Loucy (cell line): ENCODE measurements around the gene DLX6.
A peak's percentile ranks its signal among the peaks of the same experiment; 100 is the strongest.

Experiments
- H2AFZ ChIP-seq: fragments of 200-600 bp; sonication (generic); 2 replicates; pipeline ENCODE4 v1.6.0; 2016; ENCODE audit warnings: antibody characterized with exemption, mild to moderate bottlenecking, low read length, moderate library complexity
- H3F3A ChIP-seq: fragments of 200-600 bp; 2 replicates; pipeline ENCODE4 v1.6.0; 2016; ENCODE audit warnings: antibody characterized with exemption, low read depth, mild to moderate bottlenecking
- H3K27me3 ChIP-seq: fragments of 200-600 bp; sonication (generic); 2 replicates; pipeline ENCODE4 v1.6.1; 2014; ENCODE audit warnings: low read length, mild to moderate bottlenecking; ENCODE audit not compliant: insufficient read depth, poor library complexity, severe bottlenecking
- H3K36me3 ChIP-seq: fragments of 200-600 bp; sonication (generic); 2 replicates; pipeline ENCODE4 v1.6.1; 2016; ENCODE audit warnings: low read length; ENCODE audit not compliant: insufficient read depth
- H3K4me1 ChIP-seq: fragments of 200-600 bp; sonication (generic); 2 replicates; pipeline ENCODE4 v1.5.1; 2014; ENCODE audit warnings: low read length, mild to moderate bottlenecking; ENCODE audit not compliant: insufficient read depth, poor library complexity, severe bottlenecking
- H3K4me2 ChIP-seq: fragments of 200-600 bp; sonication (generic); 2 replicates; pipeline ENCODE4 v1.6.0; 2014; ENCODE audit warnings: antibody characterized with exemption, low read length, low read depth, mild to moderate bottlenecking; ENCODE audit not compliant: poor library complexity, severe bottlenecking
- H3K4me3 ChIP-seq: fragments of 200-600 bp; sonication (generic); 2 replicates; pipeline ENCODE4 v1.5.1; 2014; ENCODE audit warnings: low read length, mild to moderate bottlenecking, mixed read lengths; ENCODE audit not compliant: poor library complexity, severe bottlenecking
- H3K79me2 ChIP-seq: fragments of 200-600 bp; sonication (generic); 2 replicates; pipeline ENCODE4 v1.6.1; 2014; ENCODE audit warnings: low read length; ENCODE audit not compliant: insufficient read depth
- H3K9ac ChIP-seq: fragments of 200-600 bp; sonication (generic); 2 replicates; pipeline ENCODE4 v1.6.0; 2014; ENCODE audit warnings: mild to moderate bottlenecking, low read depth, low read length, moderate library complexity; ENCODE audit not compliant: poor library complexity, severe bottlenecking
- H3K9me2 ChIP-seq: fragments of 200-600 bp; sonication (generic); replicated peaks from 2 replicates; pipeline ENCODE4 v1.6.1; 2016; ENCODE audit warnings: low read depth, low read length, mixed read lengths
- H3K9me3 ChIP-seq: fragments of 200-600 bp; sonication (generic); 2 replicates; pipeline ENCODE4 v1.6.1; 2014; ENCODE audit warnings: mild to moderate bottlenecking, antibody characterized with exemption, low read length, low read depth; ENCODE audit not compliant: insufficient read depth
- H4K20me1 ChIP-seq: fragments of 200-600 bp; sonication (generic); 2 replicates; pipeline ENCODE4 v1.6.0; 2014; ENCODE audit warnings: antibody characterized with exemption, low read length, mild to moderate bottlenecking; ENCODE audit not compliant: insufficient read depth, poor library complexity, severe bottlenecking
- EZH2phosphoT487 ChIP-seq: fragments of 200-600 bp; IDR thresholded peaks from 2 replicates; pipeline ENCODE4 v1.6.1; 2018; ENCODE audit warnings: antibody characterized with exemption, mild to moderate bottlenecking, moderate library complexity, borderline replicate concordance
- TF ChIP-seq, protein P1 (sequence below): fragments of 200-600 bp; sonication (generic); conservative IDR thresholded peaks from 2 replicates; pipeline ENCODE4 v1.5.1; 2014; ENCODE audit warnings: mild to moderate bottlenecking, antibody characterized with exemption, low read length

DLX6 gene

DNA sequence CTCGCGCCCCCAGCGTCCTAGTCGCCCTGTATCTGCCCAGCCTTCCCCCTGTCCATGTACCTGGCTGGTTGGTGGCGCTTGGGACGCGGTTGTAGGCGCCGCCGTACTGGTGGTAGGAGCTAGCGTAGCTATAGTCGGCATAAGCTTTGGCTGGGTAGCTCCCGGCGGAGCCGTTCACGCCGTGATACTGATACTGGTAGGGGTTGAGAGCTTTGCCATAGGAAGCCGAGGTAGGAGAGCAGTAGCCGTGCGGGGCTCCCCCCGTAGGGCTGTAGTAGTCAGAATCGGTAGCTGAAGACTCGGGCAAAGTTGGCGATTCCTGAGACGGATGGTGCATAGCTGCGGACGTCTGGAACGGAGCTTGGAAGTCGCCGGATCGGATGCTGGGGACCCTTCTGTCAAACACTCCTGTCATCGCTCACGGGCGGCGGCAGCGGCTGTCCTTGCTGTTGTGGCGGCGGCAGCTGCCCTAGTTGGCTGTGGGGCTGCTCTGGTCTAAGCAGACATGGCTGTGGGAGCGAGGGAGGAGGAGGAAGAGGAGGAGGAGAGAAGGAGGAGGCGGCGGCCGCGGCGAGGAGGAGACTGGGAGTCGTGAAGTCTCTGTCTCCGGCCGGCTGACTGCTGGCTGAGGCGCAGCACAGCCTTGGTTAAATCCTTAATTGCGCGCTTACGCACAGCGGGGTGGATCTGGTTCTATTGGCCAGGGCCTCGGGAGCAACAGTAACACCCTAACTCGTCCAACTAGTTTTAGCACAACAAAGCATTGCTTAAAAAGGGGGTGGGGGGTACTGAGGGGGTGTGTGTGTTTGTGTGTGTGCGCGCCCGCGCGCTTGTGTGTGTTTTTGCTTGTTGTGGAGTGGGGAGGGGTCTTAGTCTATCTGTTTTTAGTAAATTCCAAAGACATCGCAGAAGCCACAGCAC is 19.1 kb downstream of the DLX6 start, which contains the start of gene DLX5:
TSS of gene DLX5 (minus strand) at position 623 of the 921 bp plus-strand sequence. CDS start at position 415, 208 bp downstream.
- H4K20me1 ChIP-seq, result no peaks in the 10 kb centered on the region
- H3F3A ChIP-seq, result no peaks in the 10 kb centered on the region
- H3K36me3 ChIP-seq, result no peaks in the 10 kb centered on the region
- H3K4me2 ChIP-seq, result no peak within 1 kb of the TSS
- TF ChIP-seq EZH2phosphoT487, result no peak
- TF ChIP-seq, protein P1, sequence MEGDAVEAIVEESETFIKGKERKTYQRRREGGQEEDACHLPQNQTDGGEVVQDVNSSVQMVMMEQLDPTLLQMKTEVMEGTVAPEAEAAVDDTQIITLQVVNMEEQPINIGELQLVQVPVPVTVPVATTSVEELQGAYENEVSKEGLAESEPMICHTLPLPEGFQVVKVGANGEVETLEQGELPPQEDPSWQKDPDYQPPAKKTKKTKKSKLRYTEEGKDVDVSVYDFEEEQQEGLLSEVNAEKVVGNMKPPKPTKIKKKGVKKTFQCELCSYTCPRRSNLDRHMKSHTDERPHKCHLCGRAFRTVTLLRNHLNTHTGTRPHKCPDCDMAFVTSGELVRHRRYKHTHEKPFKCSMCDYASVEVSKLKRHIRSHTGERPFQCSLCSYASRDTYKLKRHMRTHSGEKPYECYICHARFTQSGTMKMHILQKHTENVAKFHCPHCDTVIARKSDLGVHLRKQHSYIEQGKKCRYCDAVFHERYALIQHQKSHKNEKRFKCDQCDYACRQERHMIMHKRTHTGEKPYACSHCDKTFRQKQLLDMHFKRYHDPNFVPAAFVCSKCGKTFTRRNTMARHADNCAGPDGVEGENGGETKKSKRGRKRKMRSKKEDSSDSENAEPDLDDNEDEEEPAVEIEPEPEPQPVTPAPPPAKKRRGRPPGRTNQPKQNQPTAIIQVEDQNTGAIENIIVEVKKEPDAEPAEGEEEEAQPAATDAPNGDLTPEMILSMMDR, result no peak
- H3K27me3 ChIP-seq, result peaks cover 5% of the 10 kb centered on the region
- H3K9ac ChIP-seq, result no peak within 1 kb of the TSS
- H3K9me3 ChIP-seq, result no peaks in the 10 kb centered on the region
- H3K4me1 ChIP-seq, result no peaks in the 10 kb centered on the region
- H2AFZ ChIP-seq, result no peak within 1 kb of the TSS
- no peak within 1 kb of the TSS for H3K4me3 ChIP-seq
- H3K9me2 ChIP-seq, result no peaks in the 10 kb centered on the region
- no peaks in the 10 kb centered on the region for H3K79me2 ChIP-seq

DNA sequence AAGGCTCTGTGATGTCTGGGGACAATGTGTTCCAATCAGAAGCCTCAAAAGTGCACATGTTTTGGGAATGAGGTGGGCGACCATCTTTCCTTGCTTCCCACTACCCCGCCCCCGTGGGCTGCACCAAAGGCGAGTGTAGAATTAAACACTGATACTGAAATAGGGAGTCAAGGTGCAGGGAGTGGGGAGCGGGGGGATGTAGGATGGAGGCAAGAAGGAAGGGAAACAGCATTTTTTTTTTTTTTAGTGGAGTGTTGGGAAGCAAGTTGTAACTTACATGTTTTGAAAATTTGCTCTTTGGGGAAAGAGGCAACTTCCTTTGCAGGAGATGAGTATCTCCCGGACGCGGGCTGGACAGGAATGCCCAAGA is 19.8 kb downstream of the DLX6 start:
- H3K9ac ChIP-seq, result no peak overlapping the region
- peaks cover 5% of the 10 kb centered on the region for H3K27me3 ChIP-seq
- no peaks in the 10 kb centered on the region for H3K4me1 ChIP-seq
- no peaks in the 10 kb centered on the region for H3K9me3 ChIP-seq
- no peaks in the 10 kb centered on the region for H3K36me3 ChIP-seq
- TF ChIP-seq EZH2phosphoT487, result no peak
- TF ChIP-seq, protein P1, result no peak
- no peak overlapping the region for H3K4me3 ChIP-seq
- H3K9me2 ChIP-seq, result no peaks in the 10 kb centered on the region
- H4K20me1 ChIP-seq, result no peaks in the 10 kb centered on the region
- H3K79me2 ChIP-seq, result no peaks in the 10 kb centered on the region
- H2AFZ ChIP-seq, result no peak overlapping the region
- H3F3A ChIP-seq, result no peaks in the 10 kb centered on the region
- H3K4me2 ChIP-seq, result no peak overlapping the region

DNA sequence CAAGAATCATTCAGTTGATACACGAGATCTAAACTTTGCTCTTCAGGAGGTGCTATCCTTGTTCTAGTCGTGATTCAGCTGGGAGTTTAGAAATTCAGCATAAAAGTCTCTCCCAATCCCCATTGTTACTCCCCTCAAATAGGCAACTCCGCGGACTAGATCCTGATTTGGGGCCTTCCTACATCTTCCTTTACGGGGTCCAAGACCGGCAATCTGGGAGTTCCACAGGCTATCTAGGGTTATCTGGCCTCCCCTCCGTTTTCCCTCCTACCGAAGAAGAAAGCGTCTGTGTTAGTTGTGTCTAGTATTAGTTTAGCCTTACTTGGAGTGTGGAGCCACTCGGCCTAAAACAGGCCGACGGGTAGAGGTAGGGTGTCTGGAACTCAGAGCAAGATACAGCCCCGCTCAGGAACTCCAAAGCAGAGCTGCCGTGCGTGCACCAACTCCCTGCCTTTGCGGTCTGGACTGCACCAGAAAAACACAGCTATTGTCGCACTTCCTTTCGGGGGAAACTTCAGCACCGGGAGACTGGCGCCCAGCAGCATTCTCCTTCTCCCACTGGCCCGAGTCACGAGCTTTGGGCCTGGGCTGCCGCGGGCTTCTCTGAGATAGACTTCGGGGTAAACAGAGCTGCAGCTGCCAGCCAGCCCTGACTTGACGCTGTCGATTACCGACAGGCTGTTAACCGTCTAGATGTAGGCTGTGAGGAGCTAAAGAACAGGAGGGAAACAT is 20.8 kb downstream of the DLX6 start:
- Histone ChIP-seq H3K9ac (no peak overlapping the region), H4K20me1 (no peaks in the 10 kb centered on the region), H3K27me3 (peaks cover 5% of the 10 kb centered on the region)

More for the DNA sequence above, 20.8 kb downstream of the DLX6 start:
- Histone ChIP-seq H3K4me2 (peak overlapping the region; percentile 66), H3K79me2 (no peaks in the 10 kb centered on the region), H3K9me2 (no peaks in the 10 kb centered on the region), H3K4me3 (peak overlapping the region; percentile 70), H3K4me1 (no peaks in the 10 kb centered on the region), H3F3A (no peaks in the 10 kb centered on the region), H3K36me3 (no peaks in the 10 kb centered on the region), H3K9me3 (no peaks in the 10 kb centered on the region), H2AFZ (peak overlapping the region; percentile 90)
- no peak for TF ChIP-seq EZH2phosphoT487
